ENCODE data around the gene TMEM109. TPM values are rescaled to one million over a fixed set of nuclear protein-coding genes. Genes with fewer than 3 reads are reported as not detected.

The TMEM109 gene
- total and polyA plus RNA-seq, 2 of the 13 experiments (the other 11 are each of a cell fraction or from before 2014, with no cell fraction given) = 7.7 to 18.0 TPM

- TF ChIP-seq ZBTB39 (CRISPR knock-in tag; IDR thresholded peaks at IDR 0.05) (no peak), MYC (CRISPR knock-in tag; IDR thresholded peaks at IDR 0.05; ENCODE audit: borderline replicate concordance) (peak; percentile 57), ZNF710 (CRISPR knock-in tag; IDR thresholded peaks at IDR 0.05; ENCODE audit: borderline replicate concordance) (no peak), NR0B2 (CRISPR knock-in tag; IDR thresholded peaks at IDR 0.05) (peak; percentile 84), ZNF615 (CRISPR knock-in tag; IDR thresholded peaks at IDR 0.05; ENCODE audit: borderline replicate concordance) (no peak), CTCF (CRISPR knock-in tag; IDR thresholded peaks at IDR 0.05) (no peak), MTF1 (CRISPR knock-in tag; IDR thresholded peaks at IDR 0.05) (peak; percentile 67), HMGA1 (CRISPR knock-in tag; conservative IDR thresholded peaks at IDR 0.05) (no peak), SAFB2 (CRISPR knock-in tag; IDR thresholded peaks at IDR 0.05; ENCODE audit: borderline replicate concordance, low read depth) (no peak), HBP1 (CRISPR knock-in tag; IDR thresholded peaks at IDR 0.05; ENCODE audit: low read depth) (no peak), ZFP90 (CRISPR knock-in tag; IDR thresholded peaks at IDR 0.05; ENCODE audit: borderline replicate concordance) (peak; percentile 78; the same call in 1 of the 2 replicates), POLR2AphosphoS5 (IDR thresholded peaks at IDR 0.05; ENCODE audit: low read depth, low read length) (no peak), ZNF251 (CRISPR knock-in tag; IDR thresholded peaks at IDR 0.05) (no peak), SKIL (CRISPR knock-in tag; IDR thresholded peaks at IDR 0.05; ENCODE audit: borderline replicate concordance) (no peak), ZNF446 (CRISPR knock-in tag; IDR thresholded peaks at IDR 0.05) (0 out of 2 replicates have a peak, but pooled peaks have one; percentile 35), YEATS4 (CRISPR knock-in tag; IDR thresholded peaks at IDR 0.05; ENCODE audit: borderline replicate concordance) (peak; percentile 40; the same call in 1 of the 2 replicates), KDM4B (CRISPR knock-in tag; IDR thresholded peaks at IDR 0.05) (no peak), CBFB (CRISPR knock-in tag; IDR thresholded peaks at IDR 0.05) (no peak)
Observed at GRCh38 chr11:60913793-60914632, at the start of gene TMEM109 (continued).
